GM12878 (cell line): ENCODE measurements around the gene CDCA5. TPM values are rescaled to one million over a fixed set of nuclear protein-coding genes. Genes with fewer than 3 reads are reported as not detected.
A peak's percentile ranks its signal among the peaks of the same experiment; 100 is the strongest.

Experiments used
- ATAC-seq: fragments of 200-7000 bp; cut with Tn5 transposase; 3 replicates; pipeline ENCODE4 v1.9.1; 2020; ENCODE audit warnings: mild to moderate bottlenecking, moderate library complexity
- BruUV-seq: library from RNA; stranded (reverse); fragments of 400-500 nt; replicated peaks from 2 replicates; lab custom pipeline; 2021; lab: Mats Ljungman, UMichigan
- CTCF ChIA-PET: fragments of 300-600 bp; sonication (Branson Sonifier 250); formaldehyde crosslinking; extraction: SDS; loops from one replicate; lab custom pipeline; 2021; ENCODE audit warnings: inconsistent platforms; lab: Yijun Ruan, JAX
- POLR2A ChIA-PET: fragments of 350-600 bp; formaldehyde crosslinking; extraction: SDS; loops from one replicate; lab custom pipeline; 2021; ENCODE audit warnings: inconsistent platforms; lab: Charles Lee
- RAD21 ChIA-PET: fragments of 300-600 bp; sonication (Branson Sonifier 250); formaldehyde crosslinking; loops from one replicate; lab custom pipeline; 2023; ENCODE audit warnings: antibody characterized with exemption; ENCODE audit not compliant: unreplicated experiment; lab: Charles Lee
- SMC1A ChIA-PET: fragments of 300-600 bp; sonication (Branson Sonifier 250); formaldehyde crosslinking; loops from one replicate; lab custom pipeline; 2023; ENCODE audit not compliant: unreplicated experiment, uncharacterized antibody; lab: Charles Lee
- DNase-seq: peaks from one replicate; pipeline ENCODE4 v3.0.0-alpha.2; 2011; ENCODE audit warnings: low read depth, low spot score
- FAIRE-seq: peaks from 3 replicates; lab custom pipeline; 2011; peaks lifted over from hg19 to GRCh38; lab: Jason Lieb, UNC
- H2AFZ ChIP-seq: 2 replicates; pipeline ENCODE4 v1.6.0; 2011; ENCODE audit warnings: low read depth, low read length, control low read depth; ENCODE audit not compliant: control insufficient read depth
- H3K27ac ChIP-seq: 2 replicates; pipeline ENCODE4 v1.5.1; 2011; ENCODE audit warnings: control low read depth; ENCODE audit not compliant: control insufficient read depth, insufficient read depth
- H3K27me3 ChIP-seq, 2 experiments: replicated peaks in 1 of 2; 2 replicates each; pipeline versions ENCODE4 v1.6.0 to v1.6.1; 2011; ENCODE audit warnings: low read length in 1 of 2; ENCODE audit not compliant: control insufficient read depth in 2 of 2, insufficient read depth in 2 of 2
- H3K36me3 ChIP-seq, 2 experiments: 2 replicates each; pipeline ENCODE4 v1.5.1; 2011; ENCODE audit warnings: low read length in 1 of 2; ENCODE audit not compliant: control insufficient read depth in 2 of 2, insufficient read depth in 2 of 2
- H3K4me1 ChIP-seq: 2 replicates; pipeline ENCODE4 v1.6.1; 2011; ENCODE audit warnings: mild to moderate bottlenecking, low read length, moderate library complexity, mixed read lengths; ENCODE audit not compliant: control insufficient read depth, insufficient read depth
- H3K4me2 ChIP-seq: 2 replicates; pipeline ENCODE4 v1.6.0; 2011; ENCODE audit warnings: control low read depth; ENCODE audit not compliant: control insufficient read depth, insufficient read depth
- H3K4me3 ChIP-seq: fragments of 200-600 bp; sonication (generic); 2 replicates; pipeline ENCODE4 v1.5.1; 2016
- H3K79me2 ChIP-seq: 2 replicates; pipeline ENCODE4 v1.6.0; 2011; ENCODE audit warnings: low read length; ENCODE audit not compliant: control insufficient read depth, insufficient read depth
- H3K9ac ChIP-seq: 2 replicates; pipeline ENCODE4 v1.8.0; 2011; ENCODE audit warnings: low read length, control low read depth, mixed read lengths; ENCODE audit not compliant: control insufficient read depth, insufficient read depth
- H3K9me3 ChIP-seq: replicated peaks from 3 replicates; pipeline ENCODE4 v1.5.1; 2011; ENCODE audit warnings: mild to moderate bottlenecking, low read length; ENCODE audit not compliant: control insufficient read depth, insufficient read depth
- H4K20me1 ChIP-seq: 2 replicates; pipeline ENCODE4 v1.6.0; 2011; ENCODE audit not compliant: control insufficient read depth, insufficient read depth
- ASH2L ChIP-seq: fragments of 300-600, 200-600 bp; sonication (generic); IDR thresholded peaks from 2 replicates; pipeline ENCODE4 v1.6.1; 2017; ENCODE audit warnings: low read depth, mild to moderate bottlenecking, borderline replicate concordance
- BCL11A ChIP-seq: IDR thresholded peaks from 2 replicates; pipeline ENCODE4 v1.6.1; 2011; ENCODE audit warnings: low read depth, low read length
- CBX3 ChIP-seq: fragments of 200-600 bp; sonication (generic); IDR thresholded peaks from 2 replicates; pipeline ENCODE4 v1.6.1; 2016; ENCODE audit warnings: low read depth, borderline replicate concordance
- CHD4 ChIP-seq: fragments of 200-600 bp; sonication (generic); IDR thresholded peaks from 2 replicates; pipeline ENCODE4 v1.6.1; 2016; ENCODE audit warnings: mild to moderate bottlenecking
- CREM ChIP-seq: IDR thresholded peaks from 2 replicates; pipeline ENCODE4 v1.6.1; 2014; ENCODE audit warnings: antibody characterized with exemption, low read depth
- EED ChIP-seq: sonication (generic); IDR thresholded peaks from 2 replicates; pipeline ENCODE4 v1.6.1; 2016; ENCODE audit warnings: antibody characterized with exemption, low read depth
- ESRRA ChIP-seq: IDR thresholded peaks from 2 replicates; pipeline ENCODE4 v1.6.1; 2012; ENCODE audit warnings: mild to moderate bottlenecking, low read length, improper control_type of control experiment
- FOXK2 ChIP-seq: fragments of 450-650 bp; IDR thresholded peaks from 2 replicates; pipeline ENCODE4 v1.6.1; 2017; ENCODE audit warnings: mild to moderate bottlenecking, moderate library complexity
- HDAC2 ChIP-seq: fragments of 200-600 bp; sonication (generic); IDR thresholded peaks from 2 replicates; pipeline ENCODE4 v1.6.1; 2017
- IKZF2 ChIP-seq, 2 experiments: fragments of 450-650 bp; IDR thresholded peaks; 2 replicates each; pipeline ENCODE4 v1.6.1; 2017; ENCODE audit warnings: mild to moderate bottlenecking in 2 of 2, moderate library complexity in 2 of 2
- JUND ChIP-seq: IDR thresholded peaks from 2 replicates; pipeline ENCODE4 v1.6.1; 2012; ENCODE audit warnings: low read depth, mild to moderate bottlenecking, low read length, improper control_type of control experiment, moderate library complexity
- MXI1 ChIP-seq: fragments of 150-350 bp; IDR thresholded peaks from 2 replicates; pipeline ENCODE4 v1.6.1; 2011; ENCODE audit warnings: low read depth, mild to moderate bottlenecking, inconsistent platforms, low read length, improper control_type of control experiment
- MYB ChIP-seq: fragments of 150-350 bp; IDR thresholded peaks from 2 replicates; pipeline ENCODE4 v1.6.1; 2014; ENCODE audit warnings: mild to moderate bottlenecking, low read depth, low read length, borderline replicate concordance
- NFYB ChIP-seq: IDR thresholded peaks from 2 replicates; pipeline ENCODE4 v1.6.1; 2011; ENCODE audit warnings: low read depth, mild to moderate bottlenecking, low read length, improper control_type of control experiment, moderate library complexity; ENCODE audit not compliant: insufficient read depth
- NR2C2 ChIP-seq: IDR thresholded peaks from 2 replicates; pipeline ENCODE4 v1.6.1; 2011; ENCODE audit warnings: borderline replicate concordance, low read depth; ENCODE audit not compliant: control insufficient read depth, insufficient read length
- NRF1 ChIP-seq: conservative IDR thresholded peaks from 2 replicates; pipeline ENCODE4 v1.6.1; 2011; ENCODE audit warnings: mild to moderate bottlenecking, low read depth, low read length, improper control_type of control experiment
- PAX5 ChIP-seq: IDR thresholded peaks from 2 replicates; pipeline ENCODE4 v1.6.1; 2011; ENCODE audit warnings: low read depth, low read length, borderline replicate concordance
- RAD51 ChIP-seq: fragments of 450-650 bp; IDR thresholded peaks from 2 replicates; pipeline ENCODE4 v1.6.1; 2016; ENCODE audit warnings: moderate library complexity, mild to moderate bottlenecking, inconsistent platforms
- RCOR1 ChIP-seq: conservative IDR thresholded peaks from 2 replicates; pipeline ENCODE4 v1.6.1; 2012; ENCODE audit warnings: low read depth, low read length, improper control_type of control experiment
- RFX5 ChIP-seq: IDR thresholded peaks from 2 replicates; pipeline ENCODE4 v1.6.1; 2011; ENCODE audit warnings: low read depth, low read length, improper control_type of control experiment
- SMAD1 ChIP-seq: fragments of 450-650 bp; IDR thresholded peaks from 2 replicates; pipeline ENCODE4 v1.6.1; 2018; ENCODE audit warnings: mild to moderate bottlenecking, low read depth; ENCODE audit not compliant: partially characterized antibody
- SPI1 ChIP-seq: IDR thresholded peaks from 2 replicates; pipeline ENCODE4 v1.6.1; 2011; ENCODE audit warnings: low read depth, mild to moderate bottlenecking, low read length, moderate library complexity, borderline replicate concordance; ENCODE audit not compliant: insufficient read depth
- TARDBP ChIP-seq: IDR thresholded peaks from 2 replicates; pipeline ENCODE4 v1.6.1; 2016; ENCODE audit warnings: borderline replicate concordance
- YBX1 ChIP-seq: fragments of 450-650 bp; IDR thresholded peaks from 2 replicates; pipeline ENCODE4 v1.6.1; 2016; ENCODE audit warnings: antibody characterized with exemption
- WGBS: methylation state at CpG from one replicate; pipeline ENCODE4 v1.1.6; 2016; ENCODE audit warnings: low lambda C conversion rate; ENCODE audit not compliant: insufficient replicate concordance, insufficient coverage; ENCODE audit errors: missing lambda C conversion rate; 5-methylcytosine and 5-hydroxymethylcytosine counted together
- in situ Hi-C: fragments of 300-500 bp; cut with MboI; formaldehyde crosslinking; loops from 9 replicates; pipeline ENCODE4 v1.14.3; 2018; ENCODE audit warnings: mixed read lengths
- intact Hi-C: fragments of 100-400 bp; cut with micrococcal nuclease; formaldehyde crosslinking; loops from one replicate; pipeline ENCODE4 v1.14.2; 2022; ENCODE audit not compliant: unreplicated experiment
- polyA plus RNA-seq, 11 experiments: library from polyadenylated mRNA; depleted of rRNA in 4 of 11; unstranded in 6 of 11; stranded (reverse) in 5 of 11; fragments of >200 nt; fragmentation: Nextera tagmentation in 4 of 11; fragmentation: Illumina TruSeq in 1 of 11; extraction: Ambion mirVana in 4 of 11; extraction: Trizol in 1 of 11; gene quantifications; 1 replicate in 1 of 11; 2 replicates in 10 of 11; pipeline versions ENCODE4 v1.2.1 to v1.2.3, GENCODE V29; 2011 to 2016; ENCODE audit warnings: inconsistent platforms in 2 of 11, missing spikeins in 2 of 11, low read depth in 1 of 11
- total RNA-seq, 4 experiments: library from RNA; depleted of rRNA in 3 of 4; stranded (reverse); fragments of >200 nt in 3 of 4; fragmentation: Illumina TruSeq in 1 of 4; extraction: Trizol in 1 of 4; gene quantifications; 2 replicates each; pipeline versions ENCODE4 v1.2.1 to v1.2.3, GENCODE V29; 2013 to 2021
- TF ChIP-seq, protein P1 (sequence below): fragments of 450-650 bp; IDR thresholded peaks from 2 replicates; pipeline ENCODE4 v1.6.1; 2017; ENCODE audit warnings: low read depth, mild to moderate bottlenecking, moderate library complexity

CDCA5 gene
- total and polyA plus RNA-seq, 10 of the 15 experiments (the other 5 are each of a cell fraction or from before 2014, with no cell fraction given): 21.2 to 107 (median 64.9) TPM

DNA sequence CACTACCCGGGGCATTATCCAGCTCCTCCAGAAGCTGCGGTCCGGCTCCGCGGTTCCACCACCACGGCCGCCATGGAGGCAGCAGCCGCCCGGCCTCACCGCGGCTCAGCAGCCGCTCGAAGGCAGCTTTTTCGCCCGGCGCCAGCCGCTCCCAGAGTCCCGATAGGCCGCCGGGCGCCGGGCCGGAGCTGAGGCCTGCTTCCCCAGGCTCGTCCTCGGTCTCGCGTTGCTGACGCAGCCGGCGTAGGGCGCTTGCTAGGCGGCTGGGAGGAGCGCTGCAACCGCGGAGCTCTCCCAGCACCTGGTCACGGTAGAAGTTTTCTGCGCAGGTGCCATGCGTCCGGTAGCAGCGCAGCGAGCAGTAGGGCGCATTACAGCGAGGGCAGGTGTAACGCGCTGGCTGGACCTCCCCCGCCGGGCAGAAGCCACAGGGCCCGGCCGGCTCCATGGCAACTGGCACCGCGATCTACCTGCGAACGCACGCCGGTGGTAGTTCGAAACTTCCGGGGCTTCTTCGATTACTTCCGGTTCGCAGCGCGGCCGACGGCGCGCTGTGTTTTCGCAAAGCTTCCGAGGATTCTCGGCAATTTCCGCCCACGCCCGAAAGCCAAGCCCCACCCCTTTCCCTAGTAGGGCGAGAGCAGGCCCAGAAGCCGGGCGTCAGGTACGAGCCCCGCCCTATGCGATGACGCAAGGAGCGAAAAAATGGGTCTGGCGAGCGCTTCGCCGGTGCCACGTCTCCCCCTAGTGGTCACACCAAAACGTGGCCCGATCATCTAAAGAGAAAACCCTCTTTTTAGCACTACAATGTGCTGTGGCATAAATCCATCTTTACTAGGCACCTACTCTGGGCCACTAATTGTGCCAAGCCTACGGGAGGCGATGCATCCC is 33.6 kb upstream of the CDCA5 start, which contains the start of gene ZNHIT2:
ZNHIT2 (minus strand) TSS at position 496 of the 891 bp plus-strand sequence; CDS start at position 448, 48 bp downstream.
- DNase-seq (peak; percentile 97), ATAC-seq (peak; percentile 75), FAIRE-seq (peak; percentile 97)
- H3K27me3 ChIP-seq: no peaks in the 10 kb centered on the region
- peaks cover 9 to 19% of the 10 kb centered on the region in 2 experiments for H3K36me3 ChIP-seq
- RAD21 ChIA-PET: interaction anchor here (0.6 to 2.3 kb wide), 11 partner anchors 12 to 339 kb away, joined by 3 to 12 read pairs (median 5); partner anchors contain the start of genes ARL2, CAPN1, SF1 and SYVN1
- POLR2A ChIA-PET: interaction anchor here (0.5 to 1.5 kb wide), 5 partner anchors 8 to 414 kb away, joined by 3 to 7 read pairs (median 3); partner anchors contain the start of genes CAPN1 and SYVN1
- peak within 1 kb of the TSS; percentile 75 for H3K9ac ChIP-seq
- peak within 1 kb of the TSS; percentile 76 for H3K4me3 ChIP-seq
- intact Hi-C loops (loop anchor here (1.0 to 10.0 kb wide), 5 partner anchors 77 to 343 kb away; partner anchors contain the start of genes DPF2, SAC3D1 and SF1), in situ Hi-C loops (no loop called here)
- WGBS: 1% methylated on average over 89 of the region's 89 CpGs
- peak within 1 kb of the TSS; percentile 90 for H3K4me2 ChIP-seq
- no peaks in the 10 kb centered on the region; the same call in 1 of the 2 replicates for H4K20me1 ChIP-seq
- no peaks in the 10 kb centered on the region for H3K9me3 ChIP-seq
- CTCF ChIA-PET: interaction anchor here (0.7 to 3.5 kb wide), 24 partner anchors 11 to 339 kb away, joined by 3 to 37 read pairs (median 3); partner anchors contain the start of genes ARL2, ATG2A, CAPN1 and SF1
- H3K4me1 ChIP-seq: peaks cover 29% of the 10 kb centered on the region
- H3K79me2 ChIP-seq: peaks cover 48% of the 10 kb centered on the region
- SMC1A ChIA-PET: interaction anchor here (1.0 to 2.8 kb wide), 7 partner anchors 17 to 269 kb away, joined by 3 to 11 read pairs (median 5); partner anchors contain the start of genes ARL2 and SYVN1
- BruUV-seq: no TSS peak
- H3K27ac ChIP-seq: peak within 1 kb of the TSS; percentile 68
- peak within 1 kb of the TSS; percentile 67 for H2AFZ ChIP-seq
- TF ChIP-seq RAD51 (no peak), YBX1 (no peak), SPI1 (no peak), NRF1 (peak; percentile 24; the same call in 1 of the 2 replicates), IKZF2 (IDR thresholded peaks at IDR 0.05) (no peak), BCL11A (no peak), PAX5 (peak; percentile 32; the same call in 1 of the 2 replicates), SMAD1 (no peak), CREM (peak; percentile 92), RCOR1 (no peak), ESRRA (no peak), RFX5 (no peak), NFYB (no peak), EED (no peak), NR2C2 (peak; percentile 79), MXI1 (peak; percentile 97), JUND (no peak), MYB (no peak), FOXK2 (peak; percentile 50; the same call in 1 of the 2 replicates), CBX3 (no peak), HDAC2 (no peak), CHD4 (no peak), TARDBP (no peak), ASH2L (no peak)
- TF ChIP-seq, protein P1, sequence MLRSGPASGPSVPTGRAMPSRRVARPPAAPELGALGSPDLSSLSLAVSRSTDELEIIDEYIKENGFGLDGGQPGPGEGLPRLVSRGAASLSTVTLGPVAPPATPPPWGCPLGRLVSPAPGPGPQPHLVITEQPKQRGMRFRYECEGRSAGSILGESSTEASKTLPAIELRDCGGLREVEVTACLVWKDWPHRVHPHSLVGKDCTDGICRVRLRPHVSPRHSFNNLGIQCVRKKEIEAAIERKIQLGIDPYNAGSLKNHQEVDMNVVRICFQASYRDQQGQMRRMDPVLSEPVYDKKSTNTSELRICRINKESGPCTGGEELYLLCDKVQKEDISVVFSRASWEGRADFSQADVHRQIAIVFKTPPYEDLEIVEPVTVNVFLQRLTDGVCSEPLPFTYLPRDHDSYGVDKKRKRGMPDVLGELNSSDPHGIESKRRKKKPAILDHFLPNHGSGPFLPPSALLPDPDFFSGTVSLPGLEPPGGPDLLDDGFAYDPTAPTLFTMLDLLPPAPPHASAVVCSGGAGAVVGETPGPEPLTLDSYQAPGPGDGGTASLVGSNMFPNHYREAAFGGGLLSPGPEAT: peak; percentile 70; the same call in 1 of the 2 replicates
